Measurements from ENCODE around the gene SFXN2.

SFXN2 gene

DNA sequence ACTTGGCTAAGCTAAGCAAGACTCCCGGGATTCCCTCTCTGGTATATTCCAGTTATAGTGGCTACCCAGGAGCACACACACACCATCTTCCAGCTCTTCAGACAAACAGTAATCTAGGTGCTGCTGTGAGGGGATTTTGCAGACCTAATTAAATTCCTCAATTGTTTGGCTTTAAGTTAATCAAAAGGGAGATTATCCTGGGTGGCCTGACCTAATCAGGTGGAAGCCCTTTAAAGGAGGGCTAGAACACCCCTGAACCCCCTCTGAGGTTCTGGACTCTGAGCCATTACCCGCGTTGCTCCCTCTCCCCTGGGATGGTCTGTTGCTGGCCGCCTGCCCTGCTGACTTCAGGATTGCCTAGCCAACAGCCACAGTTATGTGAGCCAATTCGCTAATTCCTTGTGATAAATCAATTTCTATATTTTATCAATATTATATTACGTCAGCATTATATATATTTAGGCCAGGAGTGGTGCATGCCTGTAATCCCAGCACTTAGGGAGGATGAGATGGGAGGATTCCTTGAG, 6.4 kb downstream of the SFXN2 start:
- H3K4me3 ChIP-seq (ENCODE audit: low read depth, low read length): no peak overlapping the region
- DNase-seq (ENCODE audit: low read depth): no peak
- TF ChIP-seq CTCF (IDR thresholded peaks at IDR 0.05; ENCODE audit: insufficient read depth, low read depth, low read length, missing control alignments): no peak

GRCh38 chr10:102721954-102722353, 7.5 kb downstream of the SFXN2 start:
- DNase-seq (ENCODE audit: low read depth): no peak
- no peak overlapping the region for H3K4me3 ChIP-seq (ENCODE audit: low read depth, low read length)
- TF ChIP-seq CTCF (IDR thresholded peaks at IDR 0.05; ENCODE audit: insufficient read depth, low read depth, low read length, missing control alignments): no peak

- no peak for DNase-seq (ENCODE audit: low read depth)
- no peak for TF ChIP-seq CTCF (IDR thresholded peaks at IDR 0.05; ENCODE audit: insufficient read depth, low read depth, low read length, missing control alignments)
Observed at GRCh38 chr10:102723989-102724388, 9.6 kb downstream of the SFXN2 start.

DNA sequence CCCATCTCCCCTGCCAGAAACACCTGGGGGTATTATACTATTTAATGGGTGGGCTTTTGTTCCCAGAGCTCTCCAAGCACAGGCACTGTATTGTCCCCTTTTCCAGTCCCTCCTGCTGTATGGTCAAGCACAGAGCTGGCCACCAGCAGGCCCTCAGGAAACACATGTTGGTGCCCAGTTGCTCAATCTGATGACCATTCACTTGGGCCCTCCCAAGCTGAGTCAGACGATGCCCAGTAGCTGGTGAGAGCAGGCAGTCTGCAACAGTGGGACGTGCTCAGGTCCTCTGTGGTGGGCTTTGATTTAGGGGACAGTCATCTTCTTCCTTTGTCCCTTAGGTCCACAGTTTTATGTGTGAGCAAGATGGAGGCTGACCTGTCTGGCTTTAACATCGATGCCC, 11.8 kb downstream of the SFXN2 start:
- no peak for TF ChIP-seq CTCF (IDR thresholded peaks at IDR 0.05; ENCODE audit: insufficient read depth, low read depth, low read length, missing control alignments)
- DNase-seq (ENCODE audit: low read depth): no peak
- H3K4me3 ChIP-seq (ENCODE audit: low read depth, low read length): no peak overlapping the region

More at GRCh38 chr10:102723989-102724388, 9.6 kb downstream of the SFXN2 start:
- no peak overlapping the region for H3K4me3 ChIP-seq (ENCODE audit: low read depth, low read length)

DNA sequence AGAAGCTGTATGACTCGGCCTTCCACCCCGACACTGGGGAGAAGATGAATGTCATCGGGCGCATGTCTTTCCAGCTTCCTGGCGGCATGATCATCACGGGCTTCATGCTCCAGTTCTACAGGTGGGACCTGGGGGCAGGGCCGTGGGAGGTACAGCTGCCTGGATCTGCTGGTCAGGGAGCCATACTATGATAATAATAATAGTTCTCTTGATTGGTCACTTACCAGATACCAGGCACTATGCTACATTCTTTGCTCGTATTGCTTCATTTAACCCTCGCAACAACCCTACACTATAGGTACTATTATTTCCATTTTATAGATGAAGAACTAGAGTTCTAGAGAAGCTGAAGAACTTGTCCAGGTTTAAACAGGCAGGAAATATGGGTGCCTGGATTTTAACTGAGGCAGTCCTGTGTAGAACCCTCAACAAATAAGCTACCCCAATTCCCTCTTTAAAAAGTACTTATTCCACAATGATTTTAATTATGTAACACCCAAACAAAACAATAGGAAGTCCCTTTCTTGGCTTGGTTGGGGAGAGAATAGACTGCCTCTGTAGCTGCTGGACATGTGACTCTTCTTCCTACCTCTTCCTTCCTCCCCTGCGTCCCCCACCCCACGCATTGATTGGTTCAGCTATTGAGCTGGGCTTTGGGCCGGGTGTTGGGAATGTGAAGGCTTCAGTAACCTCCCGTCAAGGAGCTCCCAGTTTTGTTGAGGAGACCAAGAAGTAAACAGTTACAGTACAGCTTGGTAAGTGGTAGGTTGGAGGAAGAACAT, 12.8 kb downstream of the SFXN2 start:
- DNase-seq (ENCODE audit: low read depth): no peak
- TF ChIP-seq CTCF (IDR thresholded peaks at IDR 0.05; ENCODE audit: insufficient read depth, low read depth, low read length, missing control alignments): no peak

GRCh38 chr10:102729029-102730026, 14.9 kb downstream of the SFXN2 start:
- TF ChIP-seq CTCF (IDR thresholded peaks at IDR 0.05; ENCODE audit: insufficient read depth, low read depth, low read length, missing control alignments): peak; percentile 84
- H3K4me3 ChIP-seq (ENCODE audit: low read depth, low read length): no peak overlapping the region
- peak; percentile 64 for DNase-seq (ENCODE audit: low read depth)

More for the DNA sequence above, 12.8 kb downstream of the SFXN2 start:
- no peak overlapping the region for H3K4me3 ChIP-seq (ENCODE audit: low read depth, low read length)
